Caki2 (cell line): ENCODE data around the gene ABCG4. TPM values are rescaled to one million over a fixed set of nuclear protein-coding genes. Genes with fewer than 3 reads are reported as not detected.

Experiments used
- total RNA-seq: library from RNA; depleted of rRNA; stranded (reverse); fragments of >200 nt; shearing (Covaris generic); gene quantifications from 2 replicates; pipeline ENCODE4 v1.2.3, GENCODE V29; 2014; ENCODE audit warnings: low replicate concordance; rRNA removed

Gene ABCG4
- total RNA-seq, 1 experiment from 2014 or later: not detected

Other genes starting within 250 kb of the ABCG4 start
- gene BCL9L, start 223.1 kb upstream of the ABCG4 start, total RNA-seq: 3.4 and 3.9 TPM in 2 replicates
- not detected in 2 replicates for gene UPK2, start 192.8 kb upstream of the ABCG4 start, total RNA-seq
- gene FOXR1, start 177.3 kb upstream of the ABCG4 start, total RNA-seq: not detected in 2 replicates
- 2.8 and 6.6 TPM in 2 replicates for gene CENATAC, start 150.9 kb upstream of the ABCG4 start, total RNA-seq
- gene RPS25, start 130.7 kb upstream of the ABCG4 start, total RNA-seq: 1,530 and 1,545 TPM in 2 replicates
- gene TRAPPC4, start 130.3 kb upstream of the ABCG4 start, total RNA-seq: 77.2 and 80.8 TPM in 2 replicates
- gene SLC37A4, start 118.2 kb upstream of the ABCG4 start, total RNA-seq: 18.5 and 28.3 TPM in 2 replicates
- 74.1 and 92.8 TPM in 2 replicates for gene HYOU1, start 91.8 kb upstream of the ABCG4 start, total RNA-seq
- gene VPS11, start 81.2 kb upstream of the ABCG4 start, total RNA-seq: 11.1 and 11.6 TPM in 2 replicates
- gene HMBS, start 64.2 kb upstream of the ABCG4 start, total RNA-seq: 56.3 and 66.6 TPM in 2 replicates
- 13.1 and 24.2 TPM in 2 replicates for gene DPAGT1, start 47.2 kb upstream of the ABCG4 start, total RNA-seq
- 2.5 and 3.2 TPM in 2 replicates for gene C2CD2L, start 41.7 kb upstream of the ABCG4 start, total RNA-seq
- gene HINFP, start 27.5 kb upstream of the ABCG4 start, total RNA-seq: 7.7 and 11.0 TPM in 2 replicates
- 35.8 and 43.3 TPM in 2 replicates for gene NLRX1, start 19.7 kb downstream of the ABCG4 start, total RNA-seq
- 0.61 and 0.95 TPM in 2 replicates for gene NHERF4, start 36.4 kb downstream of the ABCG4 start, total RNA-seq
- 3.7 and 6.4 TPM in 2 replicates for gene CBL, start 57.3 kb downstream of the ABCG4 start, total RNA-seq
- 0.27 TPM in 1 of 2 replicates, not detected in the other for gene MCAM, start 168.1 kb downstream of the ABCG4 start, total RNA-seq
- 8.0 and 13.4 TPM in 2 replicates for gene RNF26, start 185.5 kb downstream of the ABCG4 start, total RNA-seq
- gene C1QTNF5, start 191.8 kb downstream of the ABCG4 start, total RNA-seq: not detected in 2 replicates
- not detected in 2 replicates for gene MFRP, start 197.7 kb downstream of the ABCG4 start, total RNA-seq
- gene USP2, start 232.6 kb downstream of the ABCG4 start, total RNA-seq: 3.7 TPM in 1 of 2 replicates, not detected in the other